HG03196 (cell line): ENCODE data around the gene GLMP.

Experiments
- ATAC-seq: cut with Tn5 transposase; IDR thresholded peaks from one replicate; pipeline ENCODE4 v1.9.1; 2021; ENCODE audit not compliant: unreplicated experiment

The GLMP gene

GRCh38 chr1:156253634-156254033 is 41.8 kb downstream of the GLMP start:
- ATAC-seq: no peak

- ATAC-seq: no peak
Measured at GRCh38 chr1:156251527-156251926, 44.0 kb downstream of the GLMP start.

- no peak for ATAC-seq
Measured at GRCh38 chr1:156249593-156249992, 45.9 kb downstream of the GLMP start.

- ATAC-seq: no peak
Measured at GRCh38 chr1:156248323-156248683, 47.2 kb downstream of the GLMP start.

- no peak for ATAC-seq
Measured at GRCh38 chr1:156247460-156248322, 47.8 kb downstream of the GLMP start, which contains the start of gene PAQR6. TSS of gene PAQR6 (minus strand) at chr1:156248056. CDS start at chr1:156246731, 1,325 bp downstream.

- ATAC-seq: no peak
Measured at GRCh38 chr1:156246781-156247459, 48.6 kb downstream of the GLMP start.

- ATAC-seq: no peak
Measured at GRCh38 chr1:156246241-156246780, 49.2 kb downstream of the GLMP start.

- no peak for ATAC-seq
Measured at GRCh38 chr1:156245451-156246232, 49.8 kb downstream of the GLMP start.

- ATAC-seq: no peak
Measured at GRCh38 chr1:156244712-156245111, 50.8 kb downstream of the GLMP start.

- ATAC-seq: no peak
Measured at GRCh38 chr1:156244126-156244525, 51.4 kb downstream of the GLMP start.

- ATAC-seq: no peak
Measured at GRCh38 chr1:156242738-156243137, 52.7 kb downstream of the GLMP start.
